ENCODE measurements around the gene OR11A1.

Gene OR11A1

DNA sequence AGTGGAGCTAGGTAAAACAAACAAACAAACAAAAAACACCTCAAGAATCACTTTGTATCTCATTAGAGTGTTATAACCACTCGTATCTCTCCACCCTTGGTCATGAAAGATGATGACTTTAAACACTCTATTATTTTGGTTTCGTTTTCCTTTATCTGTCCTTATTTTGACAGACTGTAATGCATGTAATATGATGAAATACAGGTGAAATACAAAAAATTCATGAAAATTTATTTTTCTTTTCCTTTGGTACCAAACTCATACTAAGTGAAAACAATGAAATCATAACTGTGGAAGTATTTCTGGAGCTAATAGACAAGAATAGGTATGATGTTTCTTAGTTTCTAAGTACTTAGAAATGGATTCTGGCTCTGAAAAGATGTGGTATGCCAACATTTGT is 57.3 kb downstream of the OR11A1 start:
- H3K4me2 ChIP-seq (ENCODE audit: low read length) = no peak overlapping the region
- no peak overlapping the region for H2AFZ ChIP-seq (ENCODE audit: low read depth, low read length)

DNA sequence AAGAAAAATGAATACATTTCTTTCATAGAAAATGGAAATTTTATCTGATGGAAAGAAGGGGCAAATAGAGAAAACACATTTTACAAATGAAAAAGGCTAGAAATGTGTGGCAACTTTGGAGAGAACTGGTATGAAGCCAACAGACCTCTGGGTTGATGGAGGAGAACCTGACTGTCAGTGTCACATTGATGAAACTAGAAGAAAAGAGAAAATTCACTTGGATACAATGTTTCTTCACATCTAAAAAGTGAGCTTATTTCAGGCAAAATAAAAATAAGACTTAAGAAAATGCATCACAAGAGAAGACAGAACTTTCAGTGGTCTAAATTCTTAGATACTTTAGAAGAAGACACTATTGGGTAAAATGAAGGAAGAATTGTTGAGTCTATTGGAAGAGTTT is 61.5 kb downstream of the OR11A1 start, which contains the start of gene OR12D2:
Gene OR12D2, plus strand, starts transcription at position 301 of the 400 bp plus-strand sequence. CDS start 1,069 bp downstream, outside the sequence.
- H3K9ac ChIP-seq (ENCODE audit: low read length) = no peak within 1 kb of the TSS

More for the DNA sequence above, 57.3 kb downstream of the OR11A1 start:
- Histone ChIP-seq H3K4me1 (ENCODE audit: low read length) (no peaks in the 10 kb centered on the region), H3K4me3 (ENCODE audit: low read length) (no peak overlapping the region), H3K9me3 (ENCODE audit: insufficient read depth, low read length) (no peaks in the 10 kb centered on the region), H3K27me3 (ENCODE audit: low read depth, low read length) (no peaks in the 10 kb centered on the region), H3K27ac (ENCODE audit: low read length) (no peak overlapping the region), H3K79me2 (ENCODE audit: low read length) (no peaks in the 10 kb centered on the region), H3K9ac (ENCODE audit: low read length) (no peak overlapping the region), H4K20me1 (ENCODE audit: insufficient read depth, low read length) (no peaks in the 10 kb centered on the region), H3K36me3 (replicated peaks; ENCODE audit: low read depth, low read length) (no peaks in the 10 kb centered on the region)
- no peak for TF ChIP-seq CTCF (IDR thresholded peaks at IDR 0.05; ENCODE audit: low read depth, low read length)
- no peak for TF ChIP-seq EZH2phosphoT487 (IDR thresholded peaks at IDR 0.05; ENCODE audit: low read depth)

DNA sequence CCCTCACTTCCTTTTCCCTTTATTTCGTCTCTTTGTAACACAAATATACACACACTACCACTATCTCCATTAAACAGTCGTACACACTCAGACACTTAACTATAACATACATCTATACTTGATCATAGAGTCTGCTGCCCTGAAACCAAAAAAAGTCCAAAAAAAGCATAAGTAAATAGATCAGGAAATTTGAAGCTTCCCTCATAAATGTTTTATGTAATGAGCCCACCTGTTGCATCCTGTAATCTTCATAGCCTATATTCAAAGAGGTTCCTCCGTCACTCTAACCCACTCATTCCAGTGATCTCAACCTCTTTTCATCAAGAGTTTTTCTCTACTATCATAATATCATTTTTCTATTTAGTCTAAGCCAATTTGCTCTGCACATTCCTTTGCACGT is 68.3 kb downstream of the OR11A1 start:
- TF ChIP-seq EZH2phosphoT487 (IDR thresholded peaks at IDR 0.05; ENCODE audit: low read depth) (no peak), CTCF (IDR thresholded peaks at IDR 0.05; ENCODE audit: low read depth, low read length) (no peak)
- H3K9ac ChIP-seq (ENCODE audit: low read length) = no peak overlapping the region
- no peaks in the 10 kb centered on the region for H3K4me1 ChIP-seq (ENCODE audit: low read length)

More for the DNA sequence above, 61.5 kb downstream of the OR11A1 start, which contains the start of gene OR12D2:
- H2AFZ ChIP-seq (ENCODE audit: low read depth, low read length) = no peak within 1 kb of the TSS
- H3K4me3 ChIP-seq (ENCODE audit: low read length) = no peak within 1 kb of the TSS
- no peak within 1 kb of the TSS for H3K27ac ChIP-seq (ENCODE audit: low read length)
- H3K27me3 ChIP-seq (ENCODE audit: low read depth, low read length) = no peaks in the 10 kb centered on the region
- no peaks in the 10 kb centered on the region for H3K79me2 ChIP-seq (ENCODE audit: low read length)
- TF ChIP-seq EZH2phosphoT487 (IDR thresholded peaks at IDR 0.05; ENCODE audit: low read depth) (no peak), CTCF (IDR thresholded peaks at IDR 0.05; ENCODE audit: low read depth, low read length) (no peak)
- no peaks in the 10 kb centered on the region for H3K4me1 ChIP-seq (ENCODE audit: low read length)
- H4K20me1 ChIP-seq (ENCODE audit: insufficient read depth, low read length) = no peaks in the 10 kb centered on the region
- no peak within 1 kb of the TSS for H3K4me2 ChIP-seq (ENCODE audit: low read length)
- H3K36me3 ChIP-seq (replicated peaks; ENCODE audit: low read depth, low read length) = no peaks in the 10 kb centered on the region
- H3K9me3 ChIP-seq (ENCODE audit: insufficient read depth, low read length) = no peaks in the 10 kb centered on the region

DNA sequence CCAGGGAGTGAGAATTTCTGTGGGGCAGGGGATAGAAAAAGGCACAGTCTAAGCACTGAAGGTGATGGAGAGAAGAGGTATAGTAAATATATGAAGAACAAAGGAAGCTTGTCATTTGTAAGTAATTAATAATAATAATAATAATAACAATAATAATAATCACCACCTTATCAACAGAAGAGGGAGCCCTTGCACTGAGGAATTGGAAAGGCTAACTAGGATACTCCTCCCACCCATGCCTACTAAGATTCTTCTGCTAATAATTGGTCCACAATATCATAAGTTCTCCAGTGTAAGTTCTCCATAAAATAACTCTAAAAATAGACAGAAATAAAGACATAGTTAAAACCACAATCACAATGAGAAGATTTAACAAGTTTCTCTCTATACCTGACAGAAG is 80.9 kb downstream of the OR11A1 start:
- H3K9me3 ChIP-seq (ENCODE audit: insufficient read depth, low read length) = no peaks in the 10 kb centered on the region
- H4K20me1 ChIP-seq (ENCODE audit: insufficient read depth, low read length) = no peaks in the 10 kb centered on the region
- no peaks in the 10 kb centered on the region for H3K27me3 ChIP-seq (ENCODE audit: low read depth, low read length)
- no peaks in the 10 kb centered on the region for H3K4me1 ChIP-seq (ENCODE audit: low read length)
- H3K36me3 ChIP-seq (replicated peaks; ENCODE audit: low read depth, low read length) = no peaks in the 10 kb centered on the region
- H3K79me2 ChIP-seq (ENCODE audit: low read length) = no peaks in the 10 kb centered on the region
- no peak overlapping the region for H3K4me2 ChIP-seq (ENCODE audit: low read length)
- no peak overlapping the region for H2AFZ ChIP-seq (ENCODE audit: low read depth, low read length)
- no peak overlapping the region for H3K27ac ChIP-seq (ENCODE audit: low read length)
- H3K4me3 ChIP-seq (ENCODE audit: low read length) = no peak overlapping the region
- no peak for TF ChIP-seq CTCF (IDR thresholded peaks at IDR 0.05; ENCODE audit: low read depth, low read length)
- no peak for TF ChIP-seq EZH2phosphoT487 (IDR thresholded peaks at IDR 0.05; ENCODE audit: low read depth)
- no peak overlapping the region for H3K9ac ChIP-seq (ENCODE audit: low read length)

More for the DNA sequence above, 68.3 kb downstream of the OR11A1 start:
- Histone ChIP-seq H3K36me3 (replicated peaks; ENCODE audit: low read depth, low read length) (no peaks in the 10 kb centered on the region), H3K9me3 (ENCODE audit: insufficient read depth, low read length) (no peaks in the 10 kb centered on the region), H3K27me3 (ENCODE audit: low read depth, low read length) (no peaks in the 10 kb centered on the region), H2AFZ (ENCODE audit: low read depth, low read length) (no peak overlapping the region), H3K4me2 (ENCODE audit: low read length) (no peak overlapping the region), H3K4me3 (ENCODE audit: low read length) (no peak overlapping the region), H3K79me2 (ENCODE audit: low read length) (no peaks in the 10 kb centered on the region), H4K20me1 (ENCODE audit: insufficient read depth, low read length) (no peaks in the 10 kb centered on the region), H3K27ac (ENCODE audit: low read length) (no peak overlapping the region)

All from OCI-LY3 (cell line).